HG03066 (cell line): ENCODE measurements around the gene GCNT2.
"Not testable (repeated sequence)": the region's sequence is repeated elsewhere in the genome, so short reads cannot be mapped to it uniquely, and the experiment has no call there.

Source experiments
- ATAC-seq: cut with Tn5 transposase; IDR thresholded peaks from one replicate; pipeline ENCODE4 v1.9.1; 2021; ENCODE audit warnings: low read depth; ENCODE audit not compliant: unreplicated experiment

Gene GCNT2

GRCh38 chr6:10577112-10577511 is 56.0 kb downstream of the GCNT2 start:
- no peak for ATAC-seq

- ATAC-seq, result no peak
Measured at GRCh38 chr6:10578723-10579122, 57.6 kb downstream of the GCNT2 start.

- no peak for ATAC-seq
Measured at GRCh38 chr6:10579803-10580202, 58.7 kb downstream of the GCNT2 start.

- no peak for ATAC-seq
Measured at GRCh38 chr6:10580570-10580969, 59.4 kb downstream of the GCNT2 start.

- not testable (repeated sequence) for ATAC-seq
Measured at GRCh38 chr6:10581402-10581801, 60.3 kb downstream of the GCNT2 start.

- no peak for ATAC-seq
Measured at GRCh38 chr6:10582774-10583508, 61.8 kb downstream of the GCNT2 start.

GRCh38 chr6:10583509-10583901 is 62.4 kb downstream of the GCNT2 start:
- ATAC-seq, result no peak

GRCh38 chr6:10584607-10585006 is 63.5 kb downstream of the GCNT2 start:
- no peak for ATAC-seq

GRCh38 chr6:10585209-10585845 is 64.2 kb downstream of the GCNT2 start:
- no peak for ATAC-seq

GRCh38 chr6:10586302-10586701 is 65.2 kb downstream of the GCNT2 start:
- ATAC-seq, result no peak

- no peak for ATAC-seq
Measured at GRCh38 chr6:10587656-10588406, 66.7 kb downstream of the GCNT2 start.

- no peak for ATAC-seq
Measured at GRCh38 chr6:10588562-10589428, 67.6 kb downstream of the GCNT2 start.

- ATAC-seq, result no peak
Measured at GRCh38 chr6:10589429-10589727, 68.2 kb downstream of the GCNT2 start.

GRCh38 chr6:10589983-10590382 is 68.8 kb downstream of the GCNT2 start:
- ATAC-seq, result no peak

GRCh38 chr6:10591422-10592160 is 70.4 kb downstream of the GCNT2 start:
- no peak for ATAC-seq

- ATAC-seq, result no peak
Measured at GRCh38 chr6:10595731-10596664, 74.8 kb downstream of the GCNT2 start.

GRCh38 chr6:10597499-10598001 is 76.4 kb downstream of the GCNT2 start:
- ATAC-seq, result no peak

- no peak for ATAC-seq
Measured at GRCh38 chr6:10598084-10598960, 77.2 kb downstream of the GCNT2 start.
